HCT116 (cell line): ENCODE data around the gene SPATC1L. TPM values are rescaled to one million over a fixed set of nuclear protein-coding genes. Genes with fewer than 3 reads are reported as not detected.

ENCODE experiments used
- ATAC-seq: fragments of 200-7000 bp; cut with Tn5 transposase; 2 replicates; pipeline ENCODE4 v1.9.1; 2020; ENCODE audit warnings: mild to moderate bottlenecking, moderate library complexity
- BruUV-seq: library from RNA; stranded (reverse); fragments of 400-500 nt; replicated peaks from 2 replicates; lab custom pipeline; 2021; lab: Mats Ljungman, UMichigan
- CTCF ChIA-PET: fragments of 300-600 bp; sonication (Branson Sonifier 250); formaldehyde crosslinking; loops from one replicate; lab custom pipeline; 2021; ENCODE audit warnings: antibody characterized with exemption; lab: Charles Lee
- POLR2A ChIA-PET: fragments of 300-600, 350-600 bp; sonication (Branson Sonifier 250); formaldehyde crosslinking; loops from one replicate; lab custom pipeline; 2021; ENCODE audit warnings: antibody characterized with exemption; lab: Charles Lee
- RAD21 ChIA-PET, 2 experiments: fragments of 300-600 bp; sonication (Branson Sonifier 250); formaldehyde crosslinking; loops; one replicate each; lab custom pipeline; 2023; ENCODE audit warnings: low total read pairs in 2 of 2; ENCODE audit not compliant: uncharacterized antibody in 2 of 2, unreplicated experiment in 2 of 2, low non-redundant PET in 1 of 2; lab: Charles Lee
- DNase-seq: peaks from one replicate; pipeline ENCODE4 v3.0.0-alpha.2; 2010; ENCODE audit warnings: low read depth, low spot score
- H2AFZ ChIP-seq: fragments of 200-600 bp; shearing (Covaris generic), sonication (generic); 2 replicates; pipeline ENCODE4 v1.6.1; 2017; ENCODE audit warnings: low read depth, mixed run types, mixed read lengths, antibody characterized with exemption, low read length; ENCODE audit not compliant: poor library complexity, severe bottlenecking
- H3K27ac ChIP-seq: 2 replicates; pipeline ENCODE4 v1.5.1; 2012; ENCODE audit warnings: low read depth, low read length
- H3K27me3 ChIP-seq: fragments of 200-600 bp; sonication (generic); 2 replicates; pipeline ENCODE4 v1.6.1; 2016; ENCODE audit warnings: mixed run types, low read length, mixed read lengths; ENCODE audit not compliant: insufficient read depth
- H3K36me3 ChIP-seq, 2 experiments: fragments of 200-500 bp in 1 of 2; fragments of 200-600 bp in 1 of 2; sonication (Bioruptor generic) in 1 of 2; sonication (generic) in 1 of 2; 2 replicates each; pipeline versions ENCODE4 v1.5.1 to v1.6.1; 2014 to 2016; ENCODE audit warnings: low read length in 2 of 2, inconsistent platforms in 1 of 2, mixed read lengths in 1 of 2, mixed run types in 1 of 2; ENCODE audit not compliant: insufficient read depth in 2 of 2, control insufficient read depth in 1 of 2
- H3K4me1 ChIP-seq, 2 experiments: fragments of 200-600 bp in 1 of 2; sonication (generic) in 1 of 2; 2 replicates each; pipeline versions ENCODE4 v1.5.1 to v1.6.1; 2012 to 2017; ENCODE audit warnings: low read length in 2 of 2, inconsistent platforms in 1 of 2, mild to moderate bottlenecking in 1 of 2, mixed read lengths in 1 of 2, mixed run types in 1 of 2, moderate library complexity in 1 of 2; ENCODE audit not compliant: insufficient read depth in 2 of 2, control insufficient read depth in 1 of 2
- H3K4me2 ChIP-seq: fragments of 200-600 bp; sonication (generic); 2 replicates; pipeline ENCODE4 v1.6.1; 2017; ENCODE audit warnings: mixed run types, low read length, mixed read lengths
- H3K4me3 ChIP-seq, 2 experiments: fragments of 200-600 bp in 1 of 2; sonication (generic) in 1 of 2; replicated peaks in 1 of 2; 2 replicates each; pipeline ENCODE4 v1.5.1; 2011 to 2016; ENCODE audit warnings: low read length in 2 of 2, control low read depth in 1 of 2, low read depth in 1 of 2, mild to moderate bottlenecking in 1 of 2, mixed read lengths in 1 of 2, mixed run types in 1 of 2
- H3K79me2 ChIP-seq: fragments of 200-600 bp; sonication (generic); 2 replicates; pipeline ENCODE4 v1.6.1; 2017; ENCODE audit warnings: mild to moderate bottlenecking, mixed run types, low read length, moderate library complexity, mixed read lengths; ENCODE audit not compliant: insufficient read depth
- H3K9ac ChIP-seq: fragments of 200-600 bp; sonication (generic); 2 replicates; pipeline ENCODE4 v1.6.1; 2016; ENCODE audit warnings: low read length, mixed read lengths
- H3K9me2 ChIP-seq: fragments of 200-600 bp; sonication (generic), shearing (Covaris generic); 2 replicates; pipeline ENCODE4 v1.6.1; 2017; ENCODE audit warnings: mixed run types, mild to moderate bottlenecking, moderate library complexity; ENCODE audit not compliant: insufficient read depth
- H3K9me3 ChIP-seq, 2 experiments: fragments of 200-500 bp in 1 of 2; fragments of 200-600 bp in 1 of 2; sonication (Bioruptor generic) in 1 of 2; sonication (generic) in 1 of 2; 2 replicates each; pipeline ENCODE4 v1.6.1; 2014 to 2017; ENCODE audit warnings: low read length in 2 of 2, mixed read lengths in 2 of 2, inconsistent platforms in 1 of 2, low read depth in 1 of 2, mild to moderate bottlenecking in 1 of 2, mixed run types in 1 of 2, moderate library complexity in 1 of 2; ENCODE audit not compliant: control insufficient read depth in 1 of 2, insufficient read depth in 1 of 2
- H4K20me1 ChIP-seq: fragments of 200-600 bp; sonication (generic), shearing (Covaris generic); 2 replicates; pipeline ENCODE4 v1.6.1; 2017; ENCODE audit warnings: mixed run types, mild to moderate bottlenecking, moderate library complexity; ENCODE audit not compliant: insufficient read depth
- CEBPB ChIP-seq: IDR thresholded peaks from 2 replicates; pipeline ENCODE4 v1.6.1; 2012; ENCODE audit warnings: low read depth
- ELF1 ChIP-seq: IDR thresholded peaks from 2 replicates; pipeline ENCODE4 v1.6.1; 2012; ENCODE audit warnings: low read depth, borderline replicate concordance
- FOSL1 ChIP-seq: IDR thresholded peaks from 2 replicates; pipeline ENCODE4 v1.6.1; 2012; ENCODE audit warnings: low read depth
- POLR2A ChIP-seq: IDR thresholded peaks from 2 replicates; pipeline ENCODE4 v1.7.0; 2011; ENCODE audit warnings: borderline replicate concordance; ENCODE audit not compliant: insufficient read depth, insufficient read length; ENCODE audit errors: extremely low read depth
- SIN3A ChIP-seq: IDR thresholded peaks from 2 replicates; pipeline ENCODE4 v1.6.1; 2012; ENCODE audit warnings: low read depth
- SP1 ChIP-seq: IDR thresholded peaks from 2 replicates; pipeline ENCODE4 v1.6.1; 2012; ENCODE audit warnings: low read depth
- TCF7L2 ChIP-seq: IDR thresholded peaks from 2 replicates; pipeline ENCODE4 v1.7.0; 2011; ENCODE audit warnings: borderline replicate concordance, inconsistent platforms; ENCODE audit not compliant: insufficient read depth, insufficient read length; ENCODE audit errors: extremely low read depth
- YY1 ChIP-seq: IDR thresholded peaks from 2 replicates; pipeline ENCODE4 v1.6.1; 2011; ENCODE audit warnings: low read length, low read depth, moderate library complexity, mild to moderate bottlenecking; ENCODE audit not compliant: insufficient replicate concordance; ENCODE audit errors: extremely low read depth
- intact Hi-C: fragments of 100-400 bp; cut with micrococcal nuclease; formaldehyde crosslinking; loops from 2 replicates; pipeline ENCODE4 v1.10.0; 2022
- total RNA-seq: library from RNA; stranded (reverse); gene quantifications from one replicate; pipeline ENCODE4 v1.2.1, GENCODE V29; 2021; ENCODE audit not compliant: unreplicated experiment
- TF ChIP-seq, protein P1 (sequence below), 3 experiments: fragments of 200-600 bp in 1 of 3; sonication (generic) in 1 of 3; IDR thresholded peaks in 2 of 3; conservative IDR thresholded peaks in 1 of 3; 2 replicates each; pipeline ENCODE4 v1.5.1; 2012 to 2017; ENCODE audit warnings: low read depth in 2 of 3, low read length in 2 of 3, antibody characterized with exemption in 1 of 3, borderline replicate concordance in 1 of 3, control low read depth in 1 of 3, mild to moderate bottlenecking in 1 of 3, mixed read lengths in 1 of 3, mixed run types in 1 of 3, moderate library complexity in 1 of 3; ENCODE audit not compliant: insufficient read depth in 1 of 3
- TF ChIP-seq, protein P2 (sequence below): IDR thresholded peaks from 2 replicates; pipeline ENCODE4 v1.6.1; 2012

SPATC1L gene
- total RNA-seq, 1 experiment from 2014 or later: 1.3 TPM

DNA sequence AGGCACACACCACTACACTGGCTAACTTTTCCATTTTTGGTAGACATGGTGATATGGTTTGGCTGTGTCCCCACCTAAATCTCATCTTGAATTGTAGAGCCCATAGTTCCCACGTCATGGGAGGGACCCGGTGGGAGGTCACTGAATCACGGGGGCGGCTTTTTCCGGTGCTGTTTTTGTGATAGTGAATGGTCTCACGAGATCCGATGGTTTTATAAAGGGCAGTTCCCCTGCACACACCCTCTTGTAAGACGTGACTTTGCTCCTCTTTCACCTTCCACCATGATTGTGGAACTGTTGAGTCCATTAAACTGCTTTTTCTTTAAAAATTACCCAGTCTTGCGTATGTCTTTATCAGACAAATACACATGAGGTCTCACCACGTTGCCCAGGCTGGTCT, 27.6 kb downstream of the SPATC1L start:
- Histone ChIP-seq H3K27me3 (no peaks in the 10 kb centered on the region), H2AFZ (no peak overlapping the region), H3K4me2 (no peak overlapping the region), H3K4me3 (no peak overlapping the region), H3K27ac (no peak overlapping the region), H3K9me3 (no peaks in the 10 kb centered on the region), H3K4me1 (peaks cover 7 to 8% of the 10 kb centered on the region in 2 experiments; a peak in 3 of 4 replicates), H3K9ac (no peak overlapping the region), H3K79me2 (no peaks in the 10 kb centered on the region), H4K20me1 (no peaks in the 10 kb centered on the region), H3K36me3 (no peaks in the 10 kb centered on the region), H3K9me2 (no peaks in the 10 kb centered on the region)
- RAD21 ChIA-PET: no interaction called here
- intact Hi-C loops: no loop called here
- POLR2A ChIA-PET: interaction anchor here (0.6 kb wide), 1 partner anchor 13 kb away, joined by 3 read pairs; no protein-coding TSS in a partner anchor
- TF ChIP-seq SP1 (no peak), ELF1 (no peak), POLR2A (no peak), CEBPB (no peak), FOSL1 (no peak), SIN3A (no peak), TCF7L2 (no peak), YY1 (no peak)
- TF ChIP-seq, protein P1, sequence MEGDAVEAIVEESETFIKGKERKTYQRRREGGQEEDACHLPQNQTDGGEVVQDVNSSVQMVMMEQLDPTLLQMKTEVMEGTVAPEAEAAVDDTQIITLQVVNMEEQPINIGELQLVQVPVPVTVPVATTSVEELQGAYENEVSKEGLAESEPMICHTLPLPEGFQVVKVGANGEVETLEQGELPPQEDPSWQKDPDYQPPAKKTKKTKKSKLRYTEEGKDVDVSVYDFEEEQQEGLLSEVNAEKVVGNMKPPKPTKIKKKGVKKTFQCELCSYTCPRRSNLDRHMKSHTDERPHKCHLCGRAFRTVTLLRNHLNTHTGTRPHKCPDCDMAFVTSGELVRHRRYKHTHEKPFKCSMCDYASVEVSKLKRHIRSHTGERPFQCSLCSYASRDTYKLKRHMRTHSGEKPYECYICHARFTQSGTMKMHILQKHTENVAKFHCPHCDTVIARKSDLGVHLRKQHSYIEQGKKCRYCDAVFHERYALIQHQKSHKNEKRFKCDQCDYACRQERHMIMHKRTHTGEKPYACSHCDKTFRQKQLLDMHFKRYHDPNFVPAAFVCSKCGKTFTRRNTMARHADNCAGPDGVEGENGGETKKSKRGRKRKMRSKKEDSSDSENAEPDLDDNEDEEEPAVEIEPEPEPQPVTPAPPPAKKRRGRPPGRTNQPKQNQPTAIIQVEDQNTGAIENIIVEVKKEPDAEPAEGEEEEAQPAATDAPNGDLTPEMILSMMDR (IDR thresholded peaks at IDR 0.05 in 2 of 3, conservative IDR thresholded peaks at IDR 0.05 in 1 of 3; ENCODE audit: borderline replicate concordance in 1 of 3, insufficient read depth in 1 of 3, low read depth in 2 of 3, low read length in 2 of 3): no peak
- TF ChIP-seq, protein P2, sequence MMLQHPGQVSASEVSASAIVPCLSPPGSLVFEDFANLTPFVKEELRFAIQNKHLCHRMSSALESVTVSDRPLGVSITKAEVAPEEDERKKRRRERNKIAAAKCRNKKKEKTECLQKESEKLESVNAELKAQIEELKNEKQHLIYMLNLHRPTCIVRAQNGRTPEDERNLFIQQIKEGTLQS: no peak
- no TSS peak for BruUV-seq
- no peak for DNase-seq
- CTCF ChIA-PET: no interaction called here
- no peak for ATAC-seq
